GM12801 (cell line): Measurements from ENCODE around the gene COX17.

ENCODE experiments used
- TF ChIP-seq, protein P1 (sequence below): IDR thresholded peaks from one replicate; pipeline ENCODE4 v1.5.1; 2011; ENCODE audit warnings: control low read depth; ENCODE audit not compliant: insufficient read length; ENCODE audit errors: extremely low read depth

Gene COX17

DNA sequence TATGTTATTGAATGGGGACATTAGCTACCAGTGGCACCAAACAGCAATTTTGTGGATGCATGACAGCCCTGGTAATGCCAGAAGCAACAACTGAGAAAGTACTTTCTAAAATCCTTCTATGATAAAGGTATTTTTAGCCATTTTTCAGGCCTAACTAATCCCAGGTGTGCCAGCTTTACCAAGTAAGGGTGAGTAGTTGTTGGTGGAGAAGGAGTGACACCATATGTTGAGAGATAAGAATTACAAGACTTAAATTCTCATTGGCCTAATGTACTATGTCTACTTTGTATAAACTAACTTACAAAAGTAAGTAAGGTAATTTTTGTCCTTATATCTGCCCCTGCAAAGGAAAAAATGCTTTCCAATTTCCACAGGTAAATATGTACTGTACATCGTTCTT, 4.1 kb upstream of the COX17 start:
- TF ChIP-seq, protein P1, sequence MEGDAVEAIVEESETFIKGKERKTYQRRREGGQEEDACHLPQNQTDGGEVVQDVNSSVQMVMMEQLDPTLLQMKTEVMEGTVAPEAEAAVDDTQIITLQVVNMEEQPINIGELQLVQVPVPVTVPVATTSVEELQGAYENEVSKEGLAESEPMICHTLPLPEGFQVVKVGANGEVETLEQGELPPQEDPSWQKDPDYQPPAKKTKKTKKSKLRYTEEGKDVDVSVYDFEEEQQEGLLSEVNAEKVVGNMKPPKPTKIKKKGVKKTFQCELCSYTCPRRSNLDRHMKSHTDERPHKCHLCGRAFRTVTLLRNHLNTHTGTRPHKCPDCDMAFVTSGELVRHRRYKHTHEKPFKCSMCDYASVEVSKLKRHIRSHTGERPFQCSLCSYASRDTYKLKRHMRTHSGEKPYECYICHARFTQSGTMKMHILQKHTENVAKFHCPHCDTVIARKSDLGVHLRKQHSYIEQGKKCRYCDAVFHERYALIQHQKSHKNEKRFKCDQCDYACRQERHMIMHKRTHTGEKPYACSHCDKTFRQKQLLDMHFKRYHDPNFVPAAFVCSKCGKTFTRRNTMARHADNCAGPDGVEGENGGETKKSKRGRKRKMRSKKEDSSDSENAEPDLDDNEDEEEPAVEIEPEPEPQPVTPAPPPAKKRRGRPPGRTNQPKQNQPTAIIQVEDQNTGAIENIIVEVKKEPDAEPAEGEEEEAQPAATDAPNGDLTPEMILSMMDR = no peak

DNA sequence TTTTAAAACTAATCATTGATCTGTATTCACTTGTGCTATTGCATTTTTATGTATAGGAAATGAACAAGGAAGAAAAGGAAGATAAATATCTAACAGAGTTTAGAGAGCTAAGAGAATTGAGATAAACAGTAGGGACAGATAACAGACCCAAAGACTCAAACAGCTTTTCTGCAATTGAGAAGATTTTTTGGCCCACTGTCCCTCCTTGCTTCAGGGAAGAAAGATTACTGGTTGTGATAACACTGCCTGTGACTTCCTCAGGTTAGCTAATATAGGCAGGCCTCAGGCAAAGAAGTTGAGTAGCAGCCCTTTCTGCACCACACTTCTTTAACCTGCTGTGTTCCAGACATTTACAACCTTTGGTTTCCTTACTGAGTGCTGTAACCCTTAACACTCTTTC, 2.7 kb upstream of the COX17 start:
- TF ChIP-seq, protein P1 = no peak

DNA sequence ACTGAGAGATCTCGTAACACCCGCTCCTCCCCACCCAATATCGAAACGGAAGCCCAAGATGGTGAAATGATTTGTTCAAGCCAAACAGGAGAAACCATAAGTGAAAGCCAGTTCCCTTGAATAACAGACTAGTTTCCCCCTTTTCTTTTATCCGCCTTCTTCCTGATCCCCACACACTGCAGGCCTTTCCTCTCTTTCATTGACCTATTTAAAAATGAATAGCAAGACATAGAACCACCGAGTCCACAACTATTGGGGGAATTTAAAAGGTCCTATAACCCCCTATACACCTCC, 382 bp upstream of the COX17 start:
- TF ChIP-seq, protein P1 = no peak

DNA sequence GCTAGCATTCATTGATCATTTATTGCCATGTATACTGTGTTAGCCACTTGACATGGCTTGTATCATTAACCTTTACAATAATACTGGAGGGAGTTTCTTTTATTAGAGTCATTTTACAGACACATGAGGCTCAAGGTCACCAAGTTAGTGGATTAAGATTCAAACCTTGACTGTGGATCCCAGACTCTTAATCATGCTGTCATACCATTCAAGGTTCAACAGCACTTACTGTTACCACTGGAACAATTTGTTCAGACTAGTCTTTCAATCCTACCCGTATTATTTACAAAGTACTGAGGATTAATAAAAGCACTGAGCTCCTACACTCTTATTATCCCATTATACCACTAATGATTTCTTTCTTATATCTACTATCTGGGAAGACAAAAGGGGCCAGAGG, 1.2 kb downstream of the COX17 start:
- TF ChIP-seq, protein P1 = no peak

DNA sequence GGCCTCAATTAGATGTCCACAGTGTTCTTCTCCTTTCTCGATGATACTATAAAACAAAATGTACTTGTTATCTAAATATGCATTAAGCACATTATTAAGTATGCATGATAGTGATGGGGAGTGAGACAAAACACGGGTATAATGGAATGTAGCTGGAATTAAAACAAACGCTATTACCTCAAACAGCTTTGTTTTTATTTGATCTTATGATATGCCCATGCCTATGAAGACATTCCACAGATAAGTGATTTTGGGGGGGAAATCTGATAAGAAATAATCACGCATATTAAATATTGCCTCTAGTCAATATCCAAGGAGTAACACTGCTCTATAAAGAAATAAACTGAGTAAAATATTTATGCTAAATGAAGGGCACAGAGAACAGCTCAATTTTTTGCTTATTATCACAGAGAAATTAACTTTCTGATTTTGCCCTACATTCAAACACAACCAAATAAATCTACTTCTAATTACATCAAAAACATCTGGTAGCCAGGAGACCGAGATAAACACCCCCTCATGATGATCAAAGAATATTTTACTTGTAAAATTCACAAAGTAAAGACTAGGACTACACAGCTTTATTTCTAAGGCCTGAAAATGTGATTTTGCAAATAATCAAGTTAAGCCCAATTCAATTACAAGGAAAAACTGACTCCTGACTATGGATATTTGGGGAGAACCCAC, 1.9 kb downstream of the COX17 start:
- TF ChIP-seq, protein P1 = no peak

DNA sequence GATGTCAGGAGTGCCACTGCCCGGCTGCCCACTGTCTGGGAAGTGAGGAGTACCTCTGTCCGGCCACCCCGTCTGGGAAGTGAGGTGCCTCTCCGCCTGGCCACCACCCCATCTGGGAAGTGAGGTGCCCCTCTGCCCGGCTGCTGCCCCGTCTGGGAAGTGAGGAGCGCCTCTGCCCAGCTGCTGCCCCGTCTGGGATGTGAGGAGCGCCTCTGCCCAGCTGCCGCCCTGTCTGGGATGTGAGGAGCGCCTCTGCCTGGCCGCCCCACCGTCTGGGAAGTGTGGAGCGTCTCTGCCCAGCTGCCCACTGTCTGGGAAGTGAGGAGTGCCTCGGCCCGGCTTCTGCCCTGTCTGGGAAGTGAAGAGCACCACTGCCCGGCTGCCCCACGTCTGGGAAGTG, 3.3 kb downstream of the COX17 start:
- TF ChIP-seq, protein P1 = no peak

DNA sequence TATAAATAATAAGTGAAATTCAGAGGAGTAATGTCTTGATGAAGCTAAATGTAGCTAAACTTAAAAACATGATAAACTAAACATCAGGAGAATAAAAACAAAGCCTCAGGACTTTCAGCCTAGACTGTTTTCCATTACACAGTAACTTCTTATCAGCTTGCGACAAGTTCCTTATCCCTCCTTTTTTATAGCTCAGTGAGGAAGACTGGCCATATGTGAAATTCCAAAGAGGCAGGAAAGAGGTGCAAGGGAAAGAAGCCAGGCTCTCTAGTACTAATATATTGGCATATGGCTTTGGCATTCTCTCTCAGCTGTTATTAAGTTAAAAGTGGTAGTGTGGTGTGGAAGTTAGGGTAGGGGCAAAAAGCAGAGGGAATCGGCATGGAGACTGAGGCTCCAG, 4.4 kb downstream of the COX17 start:
- TF ChIP-seq, protein P1 = no peak
